NCI-H748 (cell line): ENCODE measurements around the gene OPRM1.
"Not testable (repeated sequence)": the region's sequence is repeated elsewhere in the genome, so short reads cannot be mapped to it uniquely, and the experiment has no call there.

Source experiments
- DNase-seq: peaks from one replicate; lab custom pipeline; 2025; ENCODE audit not compliant: unreplicated experiment; lab: John Stamatoyannopoulos, UW

OPRM1 gene

DNA sequence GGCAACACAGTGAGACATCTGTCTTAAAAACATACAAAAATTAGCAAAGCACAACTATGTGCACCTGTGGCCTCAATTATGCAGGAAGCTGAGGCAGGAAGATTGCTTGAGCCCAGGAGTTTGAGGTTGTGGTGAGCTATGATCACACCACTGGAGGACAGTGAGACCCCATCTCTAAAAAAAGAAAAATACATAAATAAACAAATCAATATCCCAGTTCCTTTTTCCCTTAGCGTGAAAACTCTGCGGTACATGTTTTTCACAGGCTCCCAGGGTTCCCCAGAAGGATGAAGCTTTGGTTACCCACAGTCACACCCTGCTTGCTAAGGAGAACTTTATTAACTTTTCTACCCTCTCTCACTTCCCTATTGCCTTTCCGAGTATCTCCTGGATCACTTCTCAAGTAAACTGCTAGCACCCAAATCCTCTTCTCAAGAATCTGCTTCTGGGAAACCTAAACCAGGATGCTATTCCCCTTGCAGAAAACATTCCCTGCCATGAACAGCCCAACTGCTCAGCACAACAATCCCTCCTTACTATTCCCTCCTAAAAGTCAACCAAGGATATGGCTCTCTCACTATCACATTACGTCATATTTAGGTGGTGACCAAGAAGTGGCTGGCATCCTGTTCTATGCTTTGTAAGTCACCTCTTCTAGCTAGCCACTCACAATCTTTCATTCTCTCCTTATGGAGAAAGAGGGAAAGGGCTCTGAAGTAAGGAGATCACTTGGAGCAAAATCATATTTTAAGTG lies 195.2 kb downstream of the OPRM1 start:
- no peak for DNase-seq

DNA sequence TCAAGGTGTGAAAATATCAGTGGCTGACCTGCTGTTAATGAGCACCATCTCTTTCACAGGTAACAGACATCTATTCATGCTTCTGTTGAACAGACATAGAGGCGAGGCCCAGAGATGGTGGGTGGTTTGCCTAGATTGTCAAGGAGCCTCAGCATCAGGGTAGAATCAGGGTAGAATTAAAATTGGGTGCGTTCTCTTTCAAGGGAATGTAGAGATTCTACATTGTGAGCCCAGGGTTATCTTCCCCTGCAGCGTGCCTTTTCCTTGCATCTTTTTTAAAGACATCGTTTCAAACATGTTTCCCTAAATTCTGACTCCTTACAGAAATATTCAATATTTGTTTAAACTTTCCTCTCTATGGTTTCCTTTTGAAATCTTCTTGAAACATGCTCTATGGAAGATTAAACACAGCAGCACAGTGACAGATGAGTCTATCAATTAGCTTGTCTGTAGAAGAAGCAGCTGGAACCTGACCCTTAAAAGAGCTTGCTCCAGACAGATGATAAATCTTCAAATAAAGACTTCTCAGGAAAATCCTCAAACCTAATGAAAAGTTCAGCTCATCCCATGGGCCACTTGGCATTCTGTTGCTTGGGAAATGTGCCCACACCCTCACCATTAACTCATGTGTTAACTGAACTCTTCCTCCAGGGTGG lies 197.7 kb downstream of the OPRM1 start:
- DNase-seq: no peak

DNA sequence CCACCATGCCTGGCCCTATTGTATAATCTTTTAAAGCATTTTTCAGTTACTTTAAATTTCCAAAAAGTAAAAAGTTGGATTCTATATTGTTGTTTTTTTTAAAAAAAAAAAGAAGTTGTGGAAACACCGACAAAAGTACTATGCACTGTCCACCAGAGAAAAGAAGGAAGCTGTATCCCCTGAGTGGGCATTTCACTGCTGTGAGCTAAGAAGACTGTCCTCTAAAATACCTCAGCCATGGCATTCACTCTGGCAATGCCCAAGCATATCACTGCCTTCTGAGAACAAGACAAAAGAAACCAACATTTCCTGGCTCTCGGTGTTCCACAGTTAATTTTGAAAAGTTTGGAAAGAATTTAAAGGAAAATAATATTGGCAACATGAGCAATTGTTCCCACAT lies 199.8 kb downstream of the OPRM1 start:
- no peak for DNase-seq

DNA sequence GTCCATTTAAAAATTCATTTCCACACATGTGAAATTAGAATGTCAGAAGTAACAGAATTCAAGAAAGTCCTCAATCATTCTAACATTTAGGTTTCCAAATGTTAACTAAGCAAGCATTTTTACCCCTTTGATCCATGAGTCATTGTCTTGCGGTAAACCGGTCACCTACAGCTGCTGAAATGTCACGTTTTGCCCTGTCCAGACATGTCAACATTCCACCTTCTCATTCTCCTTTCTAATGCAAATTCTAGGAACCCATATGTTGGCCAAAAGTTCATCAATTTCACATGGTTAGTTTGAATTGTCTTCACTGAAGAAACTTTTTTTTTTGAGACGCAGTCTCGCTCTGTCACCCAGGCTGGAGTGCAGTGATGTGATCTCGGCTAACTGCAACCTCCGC lies 200.4 kb downstream of the OPRM1 start:
- no peak for DNase-seq

DNA sequence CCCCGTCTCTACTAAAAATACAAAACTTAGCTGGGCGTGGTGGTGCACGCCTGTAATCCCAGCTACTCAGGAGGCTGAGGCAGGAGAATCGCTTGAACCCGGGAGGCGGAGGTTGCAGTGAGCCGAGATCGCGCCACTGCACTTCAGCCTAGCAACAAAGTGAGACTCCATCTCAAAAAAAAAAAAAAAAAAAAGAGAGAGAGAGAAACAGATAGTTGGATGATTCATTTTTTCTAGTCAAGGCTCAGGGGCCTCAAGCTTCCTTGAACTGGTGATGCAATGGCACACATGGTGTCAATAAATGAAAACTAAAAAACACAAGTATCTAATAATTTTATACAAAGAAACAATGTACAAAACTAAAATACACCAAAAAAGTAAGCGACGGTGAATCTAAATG lies 202.0 kb downstream of the OPRM1 start:
- DNase-seq: not testable (repeated sequence)

DNA sequence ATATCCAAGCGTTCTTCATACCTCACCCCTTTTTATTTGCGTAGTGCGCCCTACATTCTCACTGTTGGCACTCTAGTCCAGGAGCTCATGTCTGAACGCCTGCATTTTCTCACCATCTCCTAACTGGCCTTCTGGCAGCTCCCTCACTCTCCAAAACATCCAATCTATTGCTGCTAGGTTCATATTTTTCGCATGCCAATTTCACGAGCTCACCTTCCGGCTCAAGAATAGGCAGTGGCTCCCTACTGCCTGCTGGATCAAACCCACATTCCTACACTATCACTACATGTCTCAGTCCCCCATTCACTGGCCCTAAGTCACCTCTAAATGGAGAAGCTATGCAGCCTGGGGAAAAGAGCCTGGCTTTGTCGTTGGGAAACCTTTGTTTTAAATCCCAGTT lies 202.5 kb downstream of the OPRM1 start:
- no peak for DNase-seq

DNA sequence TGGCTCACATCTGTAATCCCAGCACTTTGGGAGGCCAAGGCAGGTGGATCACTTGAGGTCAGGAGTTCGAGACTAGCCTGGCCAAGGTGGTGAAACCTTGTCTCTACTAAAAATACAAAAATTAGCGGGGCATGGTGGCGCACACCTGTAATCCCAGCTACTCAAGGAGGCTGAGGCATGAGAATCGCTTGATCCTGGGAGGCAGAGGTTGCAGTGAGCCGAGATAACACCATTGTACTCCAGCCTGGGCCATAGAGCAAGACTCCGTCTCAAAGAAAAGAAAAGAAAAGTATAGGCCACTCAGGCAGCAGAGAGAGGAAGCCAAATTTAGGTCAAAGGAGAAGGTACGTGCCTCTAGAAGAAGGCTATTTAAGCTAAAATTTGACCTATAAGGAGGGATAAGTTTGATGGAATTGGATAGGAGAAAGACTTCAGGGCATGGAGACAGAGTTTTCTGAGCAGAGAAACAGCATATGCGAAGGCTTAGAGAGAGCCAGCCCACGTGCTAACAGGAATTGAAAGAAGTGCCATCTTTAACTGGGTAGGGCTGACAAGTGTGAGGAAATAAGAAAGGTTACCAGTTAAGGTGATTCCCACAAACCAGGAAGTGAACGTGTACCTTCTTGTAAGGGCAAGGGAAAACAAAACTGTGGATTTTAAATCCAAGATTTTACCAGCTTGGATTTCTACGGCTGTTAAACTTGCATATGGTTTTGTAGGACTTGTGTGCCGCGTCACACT lies 203.7 kb downstream of the OPRM1 start:
- DNase-seq: no peak

DNA sequence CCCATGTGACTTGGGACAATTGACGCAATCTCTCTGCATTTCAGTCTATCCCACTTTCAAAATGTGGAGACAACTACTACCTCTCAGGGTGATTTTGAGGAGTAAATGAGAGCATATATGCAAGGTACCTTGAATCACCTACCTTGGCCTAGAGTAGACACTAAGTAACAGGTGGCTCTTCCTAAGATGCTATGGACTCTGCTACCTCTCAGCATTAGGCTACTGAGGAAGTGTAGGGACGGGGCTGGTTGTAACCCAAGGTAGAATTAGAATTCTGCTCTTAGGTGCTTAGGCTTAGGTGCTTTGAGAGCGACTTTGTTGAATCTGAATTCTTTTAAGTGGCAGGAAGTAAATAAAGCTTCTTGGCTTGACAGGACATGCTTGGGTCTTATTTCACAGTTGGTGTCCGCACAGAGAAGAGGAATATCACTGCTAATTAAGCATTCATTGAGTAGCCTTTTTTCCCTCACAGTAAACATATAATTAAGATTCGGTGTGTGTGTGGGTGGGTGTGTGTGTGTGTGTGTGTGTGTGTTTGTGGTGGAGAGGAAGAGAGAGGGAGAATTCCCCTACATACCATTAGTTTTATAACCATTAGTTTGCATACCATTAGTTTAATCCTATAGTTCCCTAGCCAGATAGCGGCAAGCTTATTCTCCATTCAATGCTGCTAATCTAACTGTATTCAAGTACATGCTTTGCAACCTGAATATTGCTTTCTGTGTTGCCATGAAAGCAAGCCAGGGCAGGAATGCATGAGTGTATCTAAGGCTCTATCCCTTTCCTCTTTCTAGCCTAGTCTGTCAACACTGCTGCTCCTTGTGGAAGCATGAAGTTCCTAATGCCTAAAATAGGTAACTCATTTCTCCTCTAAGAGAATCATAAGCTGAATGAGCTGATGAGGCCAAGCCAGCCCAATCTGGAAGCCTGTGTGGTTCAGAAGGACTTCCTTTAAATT lies 205.0 kb downstream of the OPRM1 start:
- DNase-seq: peak; percentile 28

DNA sequence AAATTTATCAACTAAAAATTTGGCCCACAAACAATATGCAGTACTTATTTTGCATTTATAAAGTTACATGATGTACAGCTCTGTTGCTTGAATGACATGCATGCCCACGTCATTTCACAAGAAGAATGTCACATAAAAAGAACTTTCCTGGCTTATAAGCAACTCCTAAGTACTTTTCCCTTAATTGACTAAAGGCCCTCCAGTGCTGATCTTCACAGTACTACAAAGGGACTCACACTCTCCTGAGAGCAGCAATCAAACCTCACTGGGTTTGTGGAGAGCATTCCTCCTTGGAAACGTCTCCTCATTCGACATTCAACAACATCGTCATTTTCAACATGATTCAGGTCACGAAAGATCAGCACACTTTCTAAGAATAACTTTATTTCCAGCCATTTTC lies 206.5 kb downstream of the OPRM1 start:
- DNase-seq: no peak

DNA sequence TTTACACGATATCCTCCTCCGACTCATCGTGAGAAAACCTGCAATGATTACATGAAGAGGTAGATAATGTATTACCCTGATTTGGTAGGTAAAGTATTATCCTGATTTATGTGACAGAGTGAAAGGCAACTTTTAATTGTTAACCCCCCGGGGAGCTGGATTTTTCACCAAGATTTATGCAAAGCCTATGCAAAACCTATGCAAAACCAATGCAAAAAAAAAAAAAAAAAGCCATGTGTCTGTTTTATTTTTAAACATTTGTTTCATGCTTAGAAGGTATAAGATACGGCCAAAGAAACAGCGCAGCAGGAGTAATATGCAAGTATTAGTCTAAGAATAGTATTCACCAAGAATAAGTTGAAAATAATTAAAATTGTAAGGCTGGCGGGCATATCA lies 207.7 kb downstream of the OPRM1 start:
- DNase-seq: no peak

DNA sequence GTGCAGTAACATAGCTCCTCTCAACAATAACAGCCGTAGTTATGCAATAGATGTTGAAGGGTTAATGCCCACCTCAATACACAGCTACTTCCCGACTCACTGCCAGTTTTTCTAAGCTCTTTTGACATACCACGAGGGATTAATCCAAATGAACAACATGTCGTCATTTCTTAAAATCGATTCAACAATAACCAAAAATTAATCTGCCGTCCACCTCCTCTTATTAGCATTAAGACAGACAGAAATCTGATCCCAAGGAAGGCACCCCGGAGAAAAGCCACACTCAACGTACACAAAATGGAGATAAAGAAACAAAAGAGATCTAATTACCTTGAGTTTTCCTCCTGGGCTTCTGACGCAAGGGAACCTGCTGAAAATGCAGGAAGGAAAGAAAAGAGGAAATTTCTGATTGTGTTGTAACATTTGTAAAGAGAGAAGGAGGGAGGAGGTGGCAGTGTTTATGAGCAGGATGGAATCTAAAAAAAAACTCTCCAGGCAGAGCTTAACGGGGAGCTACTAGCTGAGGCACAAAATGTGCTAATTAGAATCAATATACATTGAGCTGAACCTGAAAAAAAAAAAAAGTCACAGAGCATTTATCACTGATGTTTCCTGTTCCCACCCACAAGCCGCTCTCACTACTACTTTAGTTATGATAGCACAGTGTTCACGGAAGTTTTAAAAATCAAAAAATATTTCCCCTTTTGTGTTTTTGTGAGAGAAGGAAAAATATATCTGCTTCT lies 208.2 kb downstream of the OPRM1 start:
- peak; percentile 71 for DNase-seq

DNA sequence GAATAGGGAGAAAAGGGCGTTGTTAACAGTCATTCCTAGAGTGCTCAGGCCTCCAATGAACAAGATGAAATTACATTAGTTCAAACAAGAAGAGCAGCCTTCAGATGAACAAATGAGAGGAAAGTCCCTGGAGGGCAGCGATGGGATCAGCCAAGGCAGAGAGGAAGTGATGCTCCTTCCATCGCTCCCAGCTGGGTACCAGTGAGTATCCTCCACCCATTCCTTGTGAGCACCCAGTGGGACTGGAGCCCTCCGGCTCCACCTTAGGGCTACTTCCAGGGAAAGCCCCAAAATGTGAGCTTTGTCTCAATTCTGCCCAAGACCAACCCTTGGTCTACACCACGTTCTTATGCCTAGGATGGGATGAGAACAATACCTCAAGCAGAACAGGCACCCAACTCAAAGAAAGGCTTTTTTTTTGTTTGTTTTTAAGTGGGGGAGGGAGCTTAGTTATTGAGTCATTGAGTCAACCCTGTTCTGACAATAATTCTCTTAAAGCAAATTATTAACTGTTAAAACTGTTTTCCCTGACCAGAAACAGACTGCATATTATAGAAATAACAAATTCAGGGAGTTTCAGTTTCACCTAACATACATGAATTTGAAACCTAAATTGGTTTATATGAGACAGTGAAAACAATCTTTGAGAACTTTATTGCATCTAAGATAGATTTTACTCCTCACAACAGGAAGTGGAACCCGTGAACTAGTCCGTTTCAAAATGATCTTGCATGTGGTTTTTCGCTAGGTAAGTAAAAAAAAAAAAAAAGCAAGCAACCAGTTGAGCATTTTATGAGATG lies 210.7 kb downstream of the OPRM1 start:
- no peak for DNase-seq

DNA sequence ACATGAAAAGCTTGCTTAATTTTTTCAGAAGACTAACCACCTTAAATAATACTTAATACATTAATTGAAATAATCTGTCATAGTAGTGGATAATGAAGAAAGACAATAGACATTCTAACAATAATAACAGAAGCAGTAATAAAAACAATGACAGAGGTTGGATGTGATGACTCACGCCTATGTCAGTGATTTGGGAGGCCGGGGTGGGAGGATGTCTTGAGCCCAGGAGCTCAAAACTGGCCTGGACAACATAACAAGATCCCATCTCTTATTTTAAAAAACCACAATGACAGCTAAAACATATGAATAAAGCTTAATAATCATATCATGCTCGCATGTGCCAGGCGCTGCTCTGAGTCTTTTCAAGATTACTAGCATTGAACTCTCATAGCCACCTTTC lies 212.1 kb downstream of the OPRM1 start:
- DNase-seq: no peak

DNA sequence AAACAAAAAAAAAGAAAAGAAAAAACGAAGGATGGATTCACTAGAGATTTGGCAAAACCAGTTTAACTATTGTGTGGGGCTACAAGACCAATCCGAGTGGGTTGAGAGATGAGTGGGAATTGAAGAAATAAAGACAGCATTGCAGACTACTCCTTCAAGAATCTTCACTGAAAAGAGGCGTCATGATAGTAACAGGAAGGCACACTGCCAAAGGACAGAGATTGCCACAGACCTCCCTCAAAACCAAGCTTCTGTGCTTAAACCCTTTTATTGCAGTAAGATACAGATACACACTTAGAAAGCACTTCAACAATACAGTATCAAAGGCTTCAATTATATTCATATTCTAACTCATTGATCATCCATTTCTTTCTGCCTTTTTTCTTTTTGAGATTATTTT lies 213.6 kb downstream of the OPRM1 start:
- DNase-seq: no peak

DNA sequence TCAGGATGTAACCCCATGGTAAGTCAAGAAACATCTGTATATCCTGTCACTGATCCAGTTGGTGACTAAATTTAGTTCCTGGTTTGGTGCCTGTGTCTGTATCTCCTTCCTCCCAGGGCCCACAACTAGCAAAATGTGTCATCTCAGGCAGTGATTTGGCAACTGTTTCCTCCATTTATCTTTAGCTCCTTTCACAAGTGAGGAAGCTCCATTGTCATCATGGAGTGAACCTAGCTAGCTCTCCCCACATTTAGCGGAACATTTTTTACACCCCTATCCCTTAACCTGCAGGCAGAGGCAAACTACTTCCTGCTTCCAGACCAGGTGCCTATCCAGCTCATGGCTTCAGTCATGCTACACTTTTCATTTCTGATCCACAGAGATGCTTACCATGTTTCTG lies 218.0 kb downstream of the OPRM1 start:
- DNase-seq: no peak

DNA sequence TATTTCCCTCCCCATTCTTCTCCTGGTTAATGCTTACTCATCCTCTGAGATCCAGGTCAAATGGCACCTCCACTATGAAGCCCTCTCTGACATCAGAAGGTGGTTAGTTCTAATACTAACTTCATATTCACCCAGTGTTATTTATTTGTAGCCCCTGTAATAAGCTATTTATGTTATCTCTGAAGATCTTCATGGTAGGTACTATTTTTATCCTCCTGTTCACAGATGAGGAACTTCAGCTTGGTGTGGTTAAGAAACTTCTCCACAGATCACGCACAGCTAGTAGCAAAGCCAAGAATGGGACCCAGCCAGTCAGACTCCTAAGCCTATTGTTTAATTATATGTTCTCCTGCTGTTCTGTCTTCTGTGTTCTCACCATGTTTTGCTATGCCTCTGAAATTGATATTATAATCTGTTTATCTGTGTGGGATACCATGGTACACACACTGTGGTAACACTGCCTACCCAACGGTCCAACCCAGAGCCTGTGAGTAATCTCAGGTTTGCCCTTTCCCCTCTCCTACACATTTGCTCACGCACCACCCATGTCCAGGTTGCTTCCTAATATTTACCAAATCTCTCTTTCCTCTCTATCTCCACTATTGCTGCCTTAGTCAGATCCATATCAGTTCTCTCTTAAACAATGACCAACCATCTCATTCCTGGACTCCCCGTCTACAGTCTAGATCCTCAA lies 219.2 kb downstream of the OPRM1 start:
- DNase-seq: no peak

DNA sequence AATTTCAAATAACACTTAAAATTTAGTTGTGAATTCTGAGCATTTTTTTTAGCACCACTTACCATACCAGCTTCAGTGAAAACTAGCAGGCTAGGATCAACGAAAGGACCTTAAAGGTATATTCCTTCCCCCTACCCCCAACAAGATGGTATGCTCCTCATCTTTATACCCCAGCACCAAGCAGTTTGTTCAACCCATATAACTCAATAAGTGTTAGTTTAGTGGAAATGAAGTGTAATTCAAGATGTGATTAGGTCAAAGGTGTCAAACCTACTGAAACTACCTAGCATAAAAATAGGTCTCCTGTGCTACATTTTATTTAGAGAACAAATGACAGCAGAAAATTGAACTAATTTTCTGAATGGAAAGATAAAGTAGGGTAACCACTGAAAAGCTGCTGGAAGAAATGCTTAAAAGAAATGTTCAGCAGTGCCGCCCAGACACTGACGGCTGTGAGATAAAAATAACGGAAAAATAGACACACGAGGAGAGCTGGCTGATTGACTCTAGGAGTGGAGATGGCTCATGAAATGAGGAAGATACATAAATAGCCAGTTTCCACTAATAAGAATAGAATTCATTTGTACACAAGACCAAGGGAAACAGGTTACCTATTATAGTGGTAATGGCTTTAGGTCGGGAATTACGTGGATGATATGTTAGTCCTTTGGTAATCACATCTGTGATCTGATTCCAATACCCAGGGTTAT lies 222.8 kb downstream of the OPRM1 start:
- no peak for DNase-seq

DNA sequence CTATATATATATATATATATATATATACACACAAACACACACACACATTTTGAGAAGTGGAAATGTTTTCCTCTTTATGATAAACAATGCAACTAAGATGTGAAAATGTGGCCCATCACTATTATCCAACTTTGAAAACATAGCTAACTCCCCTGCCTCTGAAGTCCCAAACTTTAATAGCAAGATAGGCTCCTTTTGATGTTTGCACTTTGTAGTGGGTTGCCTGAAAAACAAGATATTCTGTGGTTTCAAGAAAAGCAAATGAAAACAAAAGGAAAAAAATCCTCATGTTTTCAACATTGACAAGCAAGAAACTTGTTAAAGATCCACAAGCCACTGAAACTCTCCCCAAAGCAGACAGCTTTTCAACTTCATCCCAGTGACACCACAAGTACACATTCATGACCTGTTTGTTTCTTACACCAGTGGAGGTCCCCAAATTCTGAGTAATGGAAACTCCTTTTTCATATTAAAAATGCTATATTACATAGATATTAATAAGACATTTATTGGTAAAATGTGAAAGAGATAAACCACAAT lies 227.6 kb downstream of the OPRM1 start:
- DNase-seq: no peak
